GM12878 (cell line): ENCODE data around the gene TRAF3IP1. TPM values are rescaled to one million over a fixed set of nuclear protein-coding genes. Genes with fewer than 3 reads are reported as not detected.

ENCODE experiments used
- ATAC-seq: fragments of 200-7000 bp; cut with Tn5 transposase; 3 replicates; pipeline ENCODE4 v1.9.1; 2020; ENCODE audit warnings: mild to moderate bottlenecking, moderate library complexity
- BruUV-seq: library from RNA; stranded (reverse); fragments of 400-500 nt; replicated peaks from 2 replicates; lab custom pipeline; 2021; lab: Mats Ljungman, UMichigan
- CTCF ChIA-PET: fragments of 300-600 bp; sonication (Branson Sonifier 250); formaldehyde crosslinking; extraction: SDS; loops from one replicate; lab custom pipeline; 2021; ENCODE audit warnings: inconsistent platforms; lab: Yijun Ruan, JAX
- POLR2A ChIA-PET: fragments of 350-600 bp; formaldehyde crosslinking; extraction: SDS; loops from one replicate; lab custom pipeline; 2021; ENCODE audit warnings: inconsistent platforms; lab: Charles Lee
- RAD21 ChIA-PET: fragments of 300-600 bp; sonication (Branson Sonifier 250); formaldehyde crosslinking; loops from one replicate; lab custom pipeline; 2023; ENCODE audit warnings: antibody characterized with exemption; ENCODE audit not compliant: unreplicated experiment; lab: Charles Lee
- SMC1A ChIA-PET: fragments of 300-600 bp; sonication (Branson Sonifier 250); formaldehyde crosslinking; loops from one replicate; lab custom pipeline; 2023; ENCODE audit not compliant: unreplicated experiment, uncharacterized antibody; lab: Charles Lee
- DNase-seq: peaks from one replicate; pipeline ENCODE4 v3.0.0-alpha.2; 2011; ENCODE audit warnings: low read depth, low spot score
- FAIRE-seq: peaks from 3 replicates; lab custom pipeline; 2011; peaks lifted over from hg19 to GRCh38; lab: Jason Lieb, UNC
- H2AFZ ChIP-seq: 2 replicates; pipeline ENCODE4 v1.6.0; 2011; ENCODE audit warnings: low read depth, low read length, control low read depth; ENCODE audit not compliant: control insufficient read depth
- H3K27ac ChIP-seq: 2 replicates; pipeline ENCODE4 v1.5.1; 2011; ENCODE audit warnings: control low read depth; ENCODE audit not compliant: control insufficient read depth, insufficient read depth
- H3K27me3 ChIP-seq, 2 experiments: replicated peaks in 1 of 2; 2 replicates each; pipeline versions ENCODE4 v1.6.0 to v1.6.1; 2011; ENCODE audit warnings: low read length in 1 of 2; ENCODE audit not compliant: control insufficient read depth in 2 of 2, insufficient read depth in 2 of 2
- H3K36me3 ChIP-seq, 2 experiments: 2 replicates each; pipeline ENCODE4 v1.5.1; 2011; ENCODE audit warnings: low read length in 1 of 2; ENCODE audit not compliant: control insufficient read depth in 2 of 2, insufficient read depth in 2 of 2
- H3K4me1 ChIP-seq: 2 replicates; pipeline ENCODE4 v1.6.1; 2011; ENCODE audit warnings: mild to moderate bottlenecking, low read length, moderate library complexity, mixed read lengths; ENCODE audit not compliant: control insufficient read depth, insufficient read depth
- H3K4me2 ChIP-seq: 2 replicates; pipeline ENCODE4 v1.6.0; 2011; ENCODE audit warnings: control low read depth; ENCODE audit not compliant: control insufficient read depth, insufficient read depth
- H3K4me3 ChIP-seq: fragments of 200-600 bp; sonication (generic); 2 replicates; pipeline ENCODE4 v1.5.1; 2016
- H3K79me2 ChIP-seq: 2 replicates; pipeline ENCODE4 v1.6.0; 2011; ENCODE audit warnings: low read length; ENCODE audit not compliant: control insufficient read depth, insufficient read depth
- H3K9ac ChIP-seq: 2 replicates; pipeline ENCODE4 v1.8.0; 2011; ENCODE audit warnings: low read length, control low read depth, mixed read lengths; ENCODE audit not compliant: control insufficient read depth, insufficient read depth
- H3K9me3 ChIP-seq: replicated peaks from 3 replicates; pipeline ENCODE4 v1.5.1; 2011; ENCODE audit warnings: mild to moderate bottlenecking, low read length; ENCODE audit not compliant: control insufficient read depth, insufficient read depth
- H4K20me1 ChIP-seq: 2 replicates; pipeline ENCODE4 v1.6.0; 2011; ENCODE audit not compliant: control insufficient read depth, insufficient read depth
- ETV6 ChIP-seq, 2 experiments: fragments of 450-650 bp in 1 of 2; IDR thresholded peaks in 1 of 2; conservative IDR thresholded peaks in 1 of 2; 2 replicates each; pipeline ENCODE4 v1.6.1; 2014; ENCODE audit warnings: antibody characterized with exemption in 1 of 2, borderline replicate concordance in 1 of 2, low read depth in 1 of 2, mild to moderate bottlenecking in 1 of 2, moderate library complexity in 1 of 2
- NBN ChIP-seq: fragments of 450-650 bp; IDR thresholded peaks from 2 replicates; pipeline ENCODE4 v1.6.1; 2016
- NR2C2 ChIP-seq: IDR thresholded peaks from 2 replicates; pipeline ENCODE4 v1.6.1; 2011; ENCODE audit warnings: borderline replicate concordance, low read depth; ENCODE audit not compliant: control insufficient read depth, insufficient read length
- SIX5 ChIP-seq: IDR thresholded peaks from 2 replicates; pipeline ENCODE4 v1.6.1; 2011; ENCODE audit warnings: mild to moderate bottlenecking, low read depth, low read length, moderate library complexity; ENCODE audit not compliant: severe bottlenecking
- WGBS: methylation state at CpG from one replicate; pipeline ENCODE4 v1.1.6; 2016; ENCODE audit warnings: low lambda C conversion rate; ENCODE audit not compliant: insufficient replicate concordance, insufficient coverage; ENCODE audit errors: missing lambda C conversion rate; 5-methylcytosine and 5-hydroxymethylcytosine counted together
- in situ Hi-C: fragments of 300-500 bp; cut with MboI; formaldehyde crosslinking; loops from 9 replicates; pipeline ENCODE4 v1.14.3; 2018; ENCODE audit warnings: mixed read lengths
- intact Hi-C: fragments of 100-400 bp; cut with micrococcal nuclease; formaldehyde crosslinking; loops from one replicate; pipeline ENCODE4 v1.14.2; 2022; ENCODE audit not compliant: unreplicated experiment
- polyA plus RNA-seq, 11 experiments: library from polyadenylated mRNA; depleted of rRNA in 4 of 11; unstranded in 6 of 11; stranded (reverse) in 5 of 11; fragments of >200 nt; fragmentation: Nextera tagmentation in 4 of 11; fragmentation: Illumina TruSeq in 1 of 11; extraction: Ambion mirVana in 4 of 11; extraction: Trizol in 1 of 11; gene quantifications; 1 replicate in 1 of 11; 2 replicates in 10 of 11; pipeline versions ENCODE4 v1.2.1 to v1.2.3, GENCODE V29; 2011 to 2016; ENCODE audit warnings: inconsistent platforms in 2 of 11, missing spikeins in 2 of 11, low read depth in 1 of 11
- total RNA-seq, 4 experiments: library from RNA; depleted of rRNA in 3 of 4; stranded (reverse); fragments of >200 nt in 3 of 4; fragmentation: Illumina TruSeq in 1 of 4; extraction: Trizol in 1 of 4; gene quantifications; 2 replicates each; pipeline versions ENCODE4 v1.2.1 to v1.2.3, GENCODE V29; 2013 to 2021
- TF ChIP-seq, protein P1 (sequence below): IDR thresholded peaks from 2 replicates; pipeline ENCODE4 v1.6.1; 2012; ENCODE audit warnings: low read length, inconsistent platforms

TRAF3IP1 gene
- total and polyA plus RNA-seq, 10 of the 15 experiments (the other 5 are each of a cell fraction or from before 2014, with no cell fraction given), result 1.6 to 7.5 (median 3.6) TPM

DNA sequence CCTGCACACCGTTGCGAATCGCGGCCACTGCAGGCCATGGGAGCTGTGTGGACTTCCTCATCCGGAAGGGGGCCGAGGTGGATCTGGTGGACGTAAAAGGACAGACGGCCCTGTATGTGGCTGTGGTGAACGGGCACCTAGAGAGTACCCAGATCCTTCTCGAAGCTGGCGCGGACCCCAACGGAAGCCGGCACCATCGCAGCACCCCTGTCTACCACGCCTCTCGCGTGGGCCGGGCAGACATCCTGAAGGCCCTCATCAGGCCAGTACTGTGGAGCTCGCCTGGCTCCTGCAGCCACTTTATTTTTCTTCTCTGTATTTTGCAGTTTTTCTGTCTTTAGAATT lies 115.4 kb downstream of the TRAF3IP1 start:
- ChIA-PET RAD21 (no interaction called here), CTCF (interaction anchor here (0.8 to 1.7 kb wide), 2 partner anchors 14 to 1567 kb away, joined by 3 to 4 read pairs; no protein-coding TSS in a partner anchor)
- intact Hi-C loops, result no loop called here

More for the DNA sequence above, 115.4 kb downstream of the TRAF3IP1 start:
- Histone ChIP-seq H3K4me1 (no peaks in the 10 kb centered on the region), H3K36me3 (peaks cover 17 to 25% of the 10 kb centered on the region in 2 experiments), H3K27me3 (no peaks in the 10 kb centered on the region), H2AFZ (no peak overlapping the region), H3K9me3 (no peaks in the 10 kb centered on the region; the same call in 2 of the 3 replicates), H3K27ac (no peak overlapping the region), H3K79me2 (peaks cover 14% of the 10 kb centered on the region), H4K20me1 (peaks cover 2% of the 10 kb centered on the region; the same call in 1 of the 2 replicates), H3K4me2 (no peak overlapping the region), H3K4me3 (no peak overlapping the region), H3K9ac (no peak overlapping the region)
- ChIA-PET POLR2A (no interaction called here), SMC1A (no interaction called here)
- DNase-seq (no peak), ATAC-seq (no peak), FAIRE-seq (no peak)
- 94% methylated on average over 20 of the region's 20 CpGs for WGBS
- in situ Hi-C loops, result no loop called here
- TF ChIP-seq NR2C2, result no peak
- TF ChIP-seq SIX5, result no peak
- TF ChIP-seq, protein P1, sequence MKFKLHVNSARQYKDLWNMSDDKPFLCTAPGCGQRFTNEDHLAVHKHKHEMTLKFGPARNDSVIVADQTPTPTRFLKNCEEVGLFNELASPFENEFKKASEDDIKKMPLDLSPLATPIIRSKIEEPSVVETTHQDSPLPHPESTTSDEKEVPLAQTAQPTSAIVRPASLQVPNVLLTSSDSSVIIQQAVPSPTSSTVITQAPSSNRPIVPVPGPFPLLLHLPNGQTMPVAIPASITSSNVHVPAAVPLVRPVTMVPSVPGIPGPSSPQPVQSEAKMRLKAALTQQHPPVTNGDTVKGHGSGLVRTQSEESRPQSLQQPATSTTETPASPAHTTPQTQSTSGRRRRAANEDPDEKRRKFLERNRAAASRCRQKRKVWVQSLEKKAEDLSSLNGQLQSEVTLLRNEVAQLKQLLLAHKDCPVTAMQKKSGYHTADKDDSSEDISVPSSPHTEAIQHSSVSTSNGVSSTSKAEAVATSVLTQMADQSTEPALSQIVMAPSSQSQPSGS, result no peak
- TF ChIP-seq NBN, result no peak
- TF ChIP-seq ETV6 (conservative IDR thresholded peaks at IDR 0.05 in 1 of 2, IDR thresholded peaks at IDR 0.05 in 1 of 2; ENCODE audit: borderline replicate concordance in 1 of 2, low read depth in 1 of 2), result no peak
- no TSS peak for BruUV-seq
